ENCODE results near the gene C17orf100.

The C17orf100 gene

GRCh38 chr17:6651354-6651918 lies at the start of gene C17orf100, which contains the start of gene MED31:
TSS of gene C17orf100 (plus strand) at chr17:6651762. CDS start at chr17:6651914, 152 bp downstream.
TSS of gene MED31 (minus strand) at chr17:6651605. CDS start at chr17:6651528, 77 bp downstream.
- peak; percentile 89 to 92 (median 90) for DNase-seq

GRCh38 chr17:6602141-6602540 lies 49.4 kb upstream of the C17orf100 start:
- DNase-seq: no peak

GRCh38 chr17:6603744-6604325 lies 47.7 kb upstream of the C17orf100 start:
- DNase-seq: no peak

GRCh38 chr17:6605142-6605541 lies 46.4 kb upstream of the C17orf100 start:
- no peak for DNase-seq

DNA sequence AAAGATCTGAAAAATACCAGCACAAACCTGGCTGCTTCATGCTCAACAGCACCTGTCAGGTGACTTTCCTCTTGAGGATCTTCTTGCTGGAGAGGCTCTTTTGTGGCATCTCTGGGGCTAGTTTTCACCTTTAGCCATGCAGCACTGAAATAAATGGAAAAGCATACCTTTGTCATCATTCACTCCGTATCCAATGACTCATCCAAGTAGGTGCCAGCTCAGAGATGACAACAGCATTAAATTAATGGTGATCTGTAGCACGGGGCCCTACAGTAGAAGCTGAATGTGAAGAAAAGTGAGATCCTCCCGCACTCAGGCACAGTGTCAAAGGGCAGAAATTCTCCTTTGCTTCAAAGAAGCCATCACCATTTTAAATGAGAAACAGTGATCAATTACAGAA lies 43.2 kb upstream of the C17orf100 start:
- DNase-seq: no peak

GRCh38 chr17:6610011-6610410 lies 41.6 kb upstream of the C17orf100 start:
- no peak for DNase-seq

DNA sequence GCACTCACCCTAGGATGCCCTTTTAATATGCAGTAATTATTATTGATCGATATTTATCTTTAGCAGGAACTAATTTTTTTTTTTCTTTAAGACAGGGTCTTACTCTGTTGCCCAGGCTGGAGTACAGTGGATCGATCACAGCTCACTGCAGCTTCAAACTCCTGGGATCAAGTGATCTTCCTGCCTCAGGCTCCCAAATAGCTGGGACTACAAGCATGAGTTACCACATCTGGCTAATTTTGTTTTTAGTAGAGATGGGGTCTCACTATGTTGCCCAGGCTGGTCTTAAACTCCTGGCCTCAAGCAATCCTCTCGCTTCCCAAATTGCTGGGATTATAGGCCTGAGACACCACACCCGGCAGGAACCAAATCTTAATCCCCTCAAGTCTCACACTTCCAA lies 40.3 kb upstream of the C17orf100 start:
- no peak for DNase-seq

- DNase-seq: no peak
These were observed 27.6 kb upstream of the C17orf100 start for GRCh38 chr17:6623941-6624340.

DNA sequence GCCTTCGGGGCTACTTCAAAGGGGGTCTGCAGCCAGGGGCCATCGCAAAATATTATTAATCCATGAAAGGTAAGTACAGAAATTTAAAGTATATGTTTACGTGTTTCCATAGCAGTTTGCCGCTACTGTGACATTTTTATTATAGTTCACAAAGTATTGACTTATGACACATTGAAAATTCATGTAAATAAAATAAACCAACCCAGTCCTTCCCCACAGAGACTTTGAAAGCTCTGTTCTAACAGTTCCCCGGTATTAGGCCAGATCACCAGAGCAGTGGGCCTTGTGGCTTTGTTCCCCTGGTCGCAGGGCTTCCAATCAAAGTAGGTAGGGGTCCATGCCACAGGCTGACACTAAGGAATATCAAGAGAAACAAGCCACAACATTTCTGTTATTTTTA lies 24.9 kb upstream of the C17orf100 start:
- DNase-seq: no peak

GRCh38 chr17:6627019-6627418 lies 24.5 kb upstream of the C17orf100 start:
- no peak for DNase-seq

DNA sequence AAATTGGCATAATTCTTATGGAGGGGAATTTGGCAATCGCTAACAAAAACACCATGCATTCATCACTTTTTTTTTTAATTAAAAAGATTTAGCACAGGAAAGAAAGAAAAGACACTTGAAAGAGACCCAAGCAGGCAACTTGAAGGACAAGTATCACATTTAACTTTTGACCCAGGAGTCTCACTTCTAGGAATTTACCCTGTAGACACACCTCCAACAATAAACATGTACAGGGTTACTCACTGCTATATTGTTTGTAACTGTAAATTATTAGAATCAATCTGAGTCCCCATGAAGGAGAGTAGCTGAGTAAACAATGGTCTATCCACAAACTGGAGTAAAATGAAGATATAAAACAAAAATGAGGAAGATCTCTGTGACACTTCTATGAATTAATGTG lies 21.2 kb upstream of the C17orf100 start:
- DNase-seq: no peak

GRCh38 chr17:6632530-6632929 lies 19.0 kb upstream of the C17orf100 start:
- DNase-seq: no peak

GRCh38 chr17:6633263-6633662 lies 18.3 kb upstream of the C17orf100 start:
- no peak for DNase-seq

- DNase-seq: no peak
These were observed 15.5 kb upstream of the C17orf100 start for GRCh38 chr17:6636105-6636504.

DNA sequence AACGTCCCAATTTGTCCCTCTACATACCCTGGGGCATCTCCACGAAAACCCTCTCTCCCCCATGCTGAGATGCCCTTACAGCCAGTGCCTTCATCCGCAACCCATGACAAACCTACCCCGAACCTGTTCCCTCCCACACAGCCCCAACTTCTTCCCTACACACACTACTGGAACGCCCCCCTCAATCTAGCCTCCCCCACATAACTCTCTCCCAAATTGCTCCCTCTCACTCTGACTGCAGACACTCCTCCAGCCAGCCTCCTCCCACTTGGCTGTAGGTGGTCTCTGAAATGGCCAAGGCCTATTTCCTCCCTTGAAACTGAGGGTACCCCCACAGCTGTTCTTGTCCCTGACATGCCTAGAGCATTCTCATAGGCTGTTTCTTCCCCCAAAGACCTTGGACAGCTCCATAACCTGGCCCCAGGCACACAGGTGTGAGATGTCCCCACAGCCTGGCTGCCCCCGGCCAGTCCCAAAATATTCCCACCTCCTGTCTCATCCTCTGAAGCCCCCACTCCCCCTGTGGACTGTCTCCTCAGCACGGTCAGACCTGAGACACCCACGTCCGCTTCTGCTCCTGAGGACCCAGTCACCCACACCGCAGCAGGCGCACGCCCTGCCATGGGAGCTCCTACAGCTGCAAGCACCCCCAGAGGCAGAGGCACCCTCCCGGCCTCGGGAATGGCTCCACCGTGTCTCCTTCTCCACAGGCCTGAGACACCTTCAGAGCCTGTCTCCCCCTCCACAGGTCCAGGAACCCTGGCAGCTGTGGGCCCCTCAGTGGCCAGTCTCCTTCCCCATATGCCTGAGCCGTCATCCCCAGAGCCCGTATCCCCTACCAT lies 14.7 kb upstream of the C17orf100 start:
- DNase-seq: no peak

GRCh38 chr17:6637458-6637840 lies 14.1 kb upstream of the C17orf100 start:
- DNase-seq: no peak

GRCh38 chr17:6638046-6638908 lies 13.3 kb upstream of the C17orf100 start:
- DNase-seq: no peak

- DNase-seq: no peak
These were observed 12.5 kb upstream of the C17orf100 start for GRCh38 chr17:6639014-6639585.

GRCh38 chr17:6639586-6640535 lies 11.7 kb upstream of the C17orf100 start:
- DNase-seq: peak in 3 of 6 experiments; percentile 42 to 71 (median 52)

GRCh38 chr17:6640536-6641246 lies 10.9 kb upstream of the C17orf100 start, which contains the start of the genes KIAA0753 and TXNDC17:
TSS of gene KIAA0753 (minus strand) at chr17:6640711. CDS start at chr17:6635103, 5,608 bp downstream.
TSS of gene TXNDC17 (plus strand) at chr17:6641060. CDS start at chr17:6641083, 23 bp downstream.
- DNase-seq: peak; percentile 75 to 89 (median 86)

Data from stimulated activated naive CD4-positive, alpha-beta T cell (primary cell).